ENCODE measurements around the gene ABTB1. TPM values are rescaled to one million over a fixed set of nuclear protein-coding genes. Genes with fewer than 3 reads are reported as not detected.

The ABTB1 gene
- total RNA-seq, 1 donor from 2014 or later: 56.6 TPM

- H3K4me1 ChIP-seq: peaks cover 19% of the 10 kb centered on the region
- H3K9me3 ChIP-seq: no peaks in the 10 kb centered on the region
- H3K36me3 ChIP-seq: peaks cover 10% of the 10 kb centered on the region
- H3K27me3 ChIP-seq (ENCODE audit: low read depth): no peaks in the 10 kb centered on the region
- no peak for TF ChIP-seq CTCF (IDR thresholded peaks at IDR 0.05)
- no peak for ATAC-seq
- H3K4me3 ChIP-seq: no peak overlapping the region
- no peak for DNase-seq
- no peak overlapping the region for H3K27ac ChIP-seq
- intact Hi-C loops (cut with DNase I): no loop called here
Measured at GRCh38 chr3:127687228-127687737, 14.5 kb downstream of the ABTB1 start.

- intact Hi-C loops (cut with DNase I): no loop called here
- TF ChIP-seq CTCF (IDR thresholded peaks at IDR 0.05): no peak
- ATAC-seq (no peak), DNase-seq (peak; percentile 19)
- no peak overlapping the region for H3K4me3 ChIP-seq
- no peak overlapping the region for H3K27ac ChIP-seq
- H3K27me3 ChIP-seq (ENCODE audit: low read depth): no peaks in the 10 kb centered on the region
- H3K36me3 ChIP-seq: peaks cover 18% of the 10 kb centered on the region
- H3K9me3 ChIP-seq: no peaks in the 10 kb centered on the region
- peaks cover 19% of the 10 kb centered on the region for H3K4me1 ChIP-seq
Measured at GRCh38 chr3:127688022-127688415, 15.3 kb downstream of the ABTB1 start.

GRCh38 chr3:127688416-127689265, 15.9 kb downstream of the ABTB1 start:
- DNase-seq (peak; percentile 34), ATAC-seq (no peak)
- H3K36me3 ChIP-seq: peaks cover 24% of the 10 kb centered on the region

GRCh38 chr3:127689266-127689860, 16.6 kb downstream of the ABTB1 start:
- peak; percentile 33 for DNase-seq
- Histone ChIP-seq H3K27me3 (ENCODE audit: low read depth) (no peaks in the 10 kb centered on the region), H3K4me1 (peaks cover 19% of the 10 kb centered on the region), H3K27ac (peak overlapping the region; percentile 21), H3K36me3 (peaks cover 29% of the 10 kb centered on the region), H3K9me3 (no peaks in the 10 kb centered on the region), H3K4me3 (no peak overlapping the region)
- TF ChIP-seq CTCF (IDR thresholded peaks at IDR 0.05): no peak
- no peak for ATAC-seq
- intact Hi-C loops (cut with DNase I): no loop called here

More at GRCh38 chr3:127688416-127689265, 15.9 kb downstream of the ABTB1 start:
- Histone ChIP-seq H3K9me3 (no peaks in the 10 kb centered on the region), H3K27me3 (ENCODE audit: low read depth) (no peaks in the 10 kb centered on the region), H3K4me1 (peaks cover 19% of the 10 kb centered on the region), H3K27ac (no peak overlapping the region), H3K4me3 (no peak overlapping the region)
- intact Hi-C loops (cut with DNase I): no loop called here
- TF ChIP-seq CTCF (IDR thresholded peaks at IDR 0.05): no peak

- peak; percentile 48 to 53 for ATAC-seq
- H3K9me3 ChIP-seq: no peaks in the 10 kb centered on the region
Measured at GRCh38 chr3:127690106-127690505, 17.4 kb downstream of the ABTB1 start.

More at GRCh38 chr3:127690106-127690505, 17.4 kb downstream of the ABTB1 start:
- Histone ChIP-seq H3K27ac (peak overlapping the region; percentile 46), H3K4me3 (no peak overlapping the region), H3K36me3 (peaks cover 36% of the 10 kb centered on the region), H3K27me3 (ENCODE audit: low read depth) (no peaks in the 10 kb centered on the region), H3K4me1 (peaks cover 19% of the 10 kb centered on the region)
- TF ChIP-seq CTCF (IDR thresholded peaks at IDR 0.05): no peak
- DNase-seq: peak; percentile 37
- intact Hi-C loops (cut with DNase I): no loop called here
